Activated CD8-positive, alpha-beta memory T cell treated with anti-CD3 and anti-CD28 coated beads for 4 hours (primary cell): ENCODE data around the gene CFAP97.
"Not testable (repeated sequence)": the region's sequence is repeated elsewhere in the genome, so short reads cannot be mapped to it uniquely, and the experiment has no call there.

Experiments used
- DNase-seq, 2 donors: peaks; one replicate each; pipeline ENCODE4 v3.0.0-alpha.2; 2020; ENCODE audit warnings: low read depth in 2 of 2

The CFAP97 gene

DNA sequence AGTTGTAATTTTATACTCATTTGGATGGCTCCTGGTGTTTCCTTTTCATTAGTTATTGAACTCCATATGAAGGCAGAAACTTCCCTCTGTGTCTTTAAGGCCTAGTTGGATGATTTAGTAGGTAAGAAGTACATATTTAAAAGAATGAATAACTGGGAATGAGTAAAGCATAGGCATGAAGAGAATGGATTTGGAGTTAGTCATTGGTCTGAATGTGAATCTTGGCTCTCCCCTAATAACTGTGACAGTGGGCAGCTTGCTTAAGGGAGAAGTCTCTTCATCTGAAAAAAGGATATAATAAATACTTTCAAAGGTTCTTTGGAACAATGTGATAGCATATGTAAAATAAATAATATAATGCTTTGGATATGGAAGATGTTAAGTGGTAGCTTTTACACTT is 18.8 kb upstream of the CFAP97 start:
- DNase-seq = no peak

DNA sequence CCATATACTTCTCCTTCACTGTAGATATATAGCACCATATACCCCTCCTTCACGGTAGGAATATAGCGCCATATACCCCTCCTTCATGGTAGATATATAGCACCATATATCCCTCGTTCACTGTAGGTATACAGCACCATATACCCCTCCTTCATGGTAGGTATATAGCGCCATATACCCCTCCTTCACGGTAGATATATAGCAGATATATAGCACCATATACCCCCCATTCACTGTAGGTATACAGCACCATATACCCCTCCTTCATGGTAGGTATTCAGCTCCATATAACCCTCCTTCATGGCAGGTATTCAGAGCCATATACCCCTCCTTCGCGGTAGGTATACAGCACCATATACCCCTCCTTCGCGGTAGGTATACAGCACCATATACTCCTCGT is 18.1 kb upstream of the CFAP97 start:
- DNase-seq = no peak

DNA sequence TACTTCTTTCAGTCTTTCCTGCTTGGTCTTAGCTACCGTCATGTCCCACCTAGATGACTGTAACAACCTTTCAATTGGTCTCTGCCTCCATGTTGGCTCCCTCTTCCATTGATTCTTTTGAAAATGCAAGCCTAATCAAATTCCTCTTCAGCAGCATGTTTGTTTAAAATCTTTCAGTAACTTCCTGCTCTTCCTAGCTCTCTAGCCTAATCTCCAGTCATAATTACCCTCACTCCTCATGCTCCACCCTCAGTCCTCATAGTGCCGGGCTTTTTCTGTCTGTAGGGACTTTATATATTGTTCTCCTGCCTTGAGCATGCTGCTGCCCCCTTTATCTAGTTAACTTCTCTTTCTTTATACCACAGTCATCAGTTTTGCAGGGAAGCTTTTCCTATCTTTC is 17.7 kb upstream of the CFAP97 start:
- DNase-seq = no peak

DNA sequence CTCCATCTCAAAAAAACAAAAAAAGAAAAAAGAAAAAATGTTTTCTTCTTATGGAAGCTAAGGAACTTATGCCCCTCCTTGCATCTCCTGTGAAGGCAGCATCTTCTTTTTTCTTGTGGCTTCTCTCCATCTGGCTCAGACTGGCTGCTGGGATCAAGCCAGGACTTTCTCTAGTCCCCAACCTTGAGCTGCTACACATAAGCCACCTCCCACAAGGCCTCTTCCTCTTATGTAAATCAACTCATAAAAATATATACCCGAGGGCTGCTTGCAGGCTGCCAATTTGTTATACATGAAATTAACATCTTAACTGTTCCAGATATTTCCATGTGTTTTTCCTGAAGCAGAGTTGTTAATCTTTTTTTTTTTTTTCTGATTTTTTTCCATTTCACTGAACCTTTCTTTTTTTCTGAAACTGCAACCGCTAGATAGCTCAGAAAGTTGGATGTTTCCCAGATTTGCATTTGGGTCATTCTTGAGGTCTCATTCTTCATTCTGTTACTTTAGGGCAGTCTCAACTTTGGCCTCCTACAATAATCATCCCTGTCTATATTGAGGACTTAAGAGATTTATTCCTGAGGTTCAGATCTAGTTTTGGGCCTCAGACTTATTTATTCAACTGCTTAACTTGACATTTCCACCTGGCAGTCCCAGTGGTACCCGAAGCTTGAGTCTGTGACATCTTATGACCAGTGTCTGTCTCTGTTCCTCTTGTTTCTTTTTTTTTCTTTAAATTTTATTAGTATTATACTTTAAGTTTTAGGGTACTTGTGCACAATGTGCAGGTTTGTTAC is 15.9 kb upstream of the CFAP97 start:
- no peak for DNase-seq

DNA sequence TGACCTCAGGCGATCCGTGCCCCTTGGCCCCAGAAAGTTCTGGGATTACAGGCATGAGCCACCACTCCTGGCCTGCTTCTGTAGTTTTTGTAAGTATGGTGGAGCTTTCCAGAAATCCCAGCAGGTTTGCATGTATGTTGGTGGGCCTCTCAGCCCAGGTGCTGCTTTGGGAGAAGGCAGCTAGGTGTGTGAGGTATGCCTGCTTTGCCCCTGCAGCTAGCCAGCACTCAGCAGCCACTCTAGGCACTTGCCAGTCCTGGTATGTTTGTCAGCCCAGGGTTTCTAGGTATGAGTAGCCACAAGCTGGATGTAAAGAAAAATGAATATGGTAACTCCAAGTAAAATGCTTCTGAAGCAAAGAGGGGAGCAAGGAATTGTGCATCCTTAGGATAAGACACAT is 14.5 kb upstream of the CFAP97 start:
- DNase-seq = no peak

DNA sequence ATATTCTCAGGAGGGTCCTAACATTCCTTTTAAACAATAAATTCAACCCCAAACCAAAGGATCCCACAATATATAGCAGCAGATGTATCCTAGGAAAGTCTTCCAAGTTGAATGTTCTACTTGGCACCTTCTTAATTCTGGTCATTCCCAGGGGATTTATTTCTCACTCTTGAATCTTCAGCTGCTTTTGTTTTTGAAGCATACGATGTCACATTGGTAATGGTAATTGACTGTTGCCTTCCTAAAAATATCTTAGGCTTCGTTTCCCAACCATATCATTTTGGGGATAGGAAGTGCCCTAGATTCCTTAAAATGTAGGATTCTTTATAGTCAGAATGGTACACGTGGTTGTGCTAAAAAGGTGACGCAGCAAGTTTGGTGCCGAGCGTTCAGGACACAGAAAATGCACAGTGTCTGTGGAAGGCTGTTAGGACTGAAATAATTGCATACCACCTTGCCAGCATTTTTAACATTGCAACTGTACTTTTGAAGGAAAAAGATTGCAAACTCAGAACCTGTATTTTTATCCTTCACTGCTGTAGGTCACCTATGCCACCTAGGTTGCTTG is 13.7 kb upstream of the CFAP97 start:
- DNase-seq = no peak

DNA sequence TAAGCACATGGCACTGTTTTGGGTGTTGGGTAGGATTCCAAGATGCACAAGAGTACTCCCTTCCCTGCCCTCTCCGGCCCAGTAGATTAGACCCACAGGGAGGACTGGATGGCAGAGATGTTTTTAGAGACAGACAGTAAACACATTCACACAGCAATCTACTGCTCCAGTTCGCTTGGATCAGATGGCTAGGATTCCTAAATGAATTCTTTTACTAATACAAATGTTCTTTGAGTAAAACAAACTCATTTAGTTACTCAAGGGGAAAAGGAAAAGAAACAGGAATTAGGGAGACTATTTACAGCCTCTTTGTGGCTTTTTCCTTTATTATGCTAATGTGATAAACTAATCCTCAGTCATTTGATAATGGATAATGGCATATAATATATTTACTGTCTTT is 11.5 kb upstream of the CFAP97 start:
- no peak for DNase-seq

DNA sequence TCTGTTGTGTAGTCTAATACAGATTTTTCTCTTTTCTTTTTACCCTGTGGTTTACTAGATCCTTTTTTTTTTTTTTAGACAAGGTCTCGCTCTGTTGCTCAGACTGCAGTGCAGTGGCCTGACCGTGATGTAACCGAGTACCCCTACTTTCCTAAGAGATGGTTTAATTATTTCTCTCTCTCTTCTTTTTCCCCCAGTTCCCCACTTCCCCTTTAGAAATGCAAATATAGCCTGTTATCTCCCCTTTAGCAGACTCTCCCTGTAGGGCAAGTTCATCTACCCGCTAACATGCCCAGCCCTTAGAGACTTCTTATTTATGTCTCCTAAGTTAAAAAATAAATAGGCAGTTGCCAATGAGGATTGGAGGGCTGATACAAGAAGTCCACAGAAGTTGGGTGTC is 10.1 kb upstream of the CFAP97 start:
- no peak for DNase-seq

DNA sequence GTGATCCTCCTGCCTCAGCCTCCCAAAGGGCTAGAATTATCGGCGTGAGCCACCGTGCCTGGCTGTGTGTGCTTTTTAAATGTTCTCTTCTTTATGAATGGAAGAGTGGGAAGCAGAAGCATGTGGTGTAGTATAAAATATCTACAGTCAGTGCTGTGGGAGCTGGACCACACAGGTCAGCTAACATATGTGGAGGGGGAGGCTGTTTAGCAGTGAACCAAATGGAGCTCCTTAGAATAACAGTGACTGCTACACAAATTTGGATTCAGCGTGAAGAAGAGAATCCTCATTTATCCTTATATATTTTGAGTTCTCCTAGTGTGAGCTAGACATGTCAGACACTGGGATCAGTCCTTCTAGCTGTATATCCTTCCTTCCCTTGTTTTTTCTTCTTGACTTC is 8.8 kb upstream of the CFAP97 start:
- DNase-seq = no peak

DNA sequence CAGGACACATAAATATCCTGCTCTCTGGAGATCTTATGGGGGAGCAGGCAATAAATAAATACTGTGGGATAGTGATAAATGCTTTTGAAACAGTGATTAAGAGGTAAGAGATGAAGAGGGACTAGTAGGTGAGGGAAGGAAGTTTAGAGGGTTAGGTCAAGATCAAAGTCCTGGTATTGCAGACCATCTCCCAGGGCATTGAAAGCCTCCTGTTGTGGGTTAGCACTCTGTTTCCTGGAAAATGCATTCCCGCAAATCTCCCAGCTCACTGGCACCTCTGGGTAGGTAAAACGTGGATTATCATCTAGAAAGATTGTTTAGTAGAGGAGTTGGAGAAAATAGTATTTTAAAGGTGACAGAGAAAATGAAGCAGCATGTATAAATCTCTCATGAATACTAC is 7.8 kb upstream of the CFAP97 start:
- DNase-seq = no peak

DNA sequence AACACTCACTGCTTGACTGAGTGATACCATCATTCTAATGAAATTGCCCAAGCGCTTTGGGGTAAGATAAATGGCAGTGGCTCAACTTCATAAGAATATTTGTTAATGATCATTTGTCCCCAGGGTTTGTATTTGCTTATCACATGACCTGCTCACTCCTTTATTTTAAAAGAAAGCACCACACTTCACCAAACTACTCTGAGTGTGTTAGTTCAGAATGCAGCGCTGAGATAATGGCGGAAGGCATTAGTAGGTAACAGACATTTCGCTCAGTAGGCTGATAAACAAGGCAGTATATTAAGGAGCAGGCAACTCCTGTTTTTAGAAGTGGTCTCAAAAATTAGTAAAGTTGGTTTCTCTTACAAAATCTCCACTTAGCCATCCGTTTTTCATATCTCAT is 7.2 kb upstream of the CFAP97 start:
- DNase-seq = no peak

DNA sequence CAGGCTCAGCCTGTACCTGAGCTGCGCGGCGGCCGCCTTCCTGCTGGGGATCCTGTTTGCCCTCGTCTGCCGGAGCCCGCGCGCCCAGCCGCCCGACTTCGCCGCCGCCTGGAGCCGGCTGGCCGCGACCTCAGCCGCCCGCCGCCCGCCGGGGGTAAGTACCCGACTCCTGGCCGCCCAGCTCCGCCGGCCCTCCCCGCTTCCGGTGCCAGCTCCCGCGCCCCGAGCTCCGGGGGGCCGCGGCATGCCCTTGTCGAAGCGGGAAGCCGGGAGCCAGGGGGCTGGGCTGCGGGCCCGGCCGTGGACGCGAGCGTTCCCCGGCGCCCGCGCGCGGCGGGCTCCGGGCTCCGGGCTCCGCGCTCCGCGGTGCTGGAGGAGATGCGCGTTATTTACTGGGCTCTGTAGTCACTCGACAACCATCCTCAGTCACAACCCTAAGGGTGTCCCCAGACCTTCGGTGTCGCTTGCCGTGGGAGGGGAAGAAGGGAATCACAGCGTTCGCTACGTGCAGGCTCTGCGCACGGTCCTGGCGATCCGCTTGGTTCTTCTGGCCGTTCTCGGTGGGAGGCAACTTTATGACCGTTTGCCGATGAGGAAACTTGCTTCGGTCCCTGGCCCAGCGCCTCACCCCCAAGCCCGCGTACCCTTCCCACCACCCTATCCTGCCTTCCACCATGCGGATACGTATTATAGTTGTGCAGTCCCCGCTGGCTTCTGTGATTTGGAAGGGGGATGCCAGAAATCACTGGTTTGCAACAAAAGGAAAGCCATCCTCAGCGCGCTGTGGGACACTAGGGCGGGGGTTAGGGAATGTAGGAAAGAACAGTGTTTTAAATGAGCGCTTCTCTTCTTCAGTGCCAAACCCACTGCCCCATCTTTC is 6.5 kb upstream of the CFAP97 start:
- DNase-seq = peak in 1 of 2 donors; percentile 19

DNA sequence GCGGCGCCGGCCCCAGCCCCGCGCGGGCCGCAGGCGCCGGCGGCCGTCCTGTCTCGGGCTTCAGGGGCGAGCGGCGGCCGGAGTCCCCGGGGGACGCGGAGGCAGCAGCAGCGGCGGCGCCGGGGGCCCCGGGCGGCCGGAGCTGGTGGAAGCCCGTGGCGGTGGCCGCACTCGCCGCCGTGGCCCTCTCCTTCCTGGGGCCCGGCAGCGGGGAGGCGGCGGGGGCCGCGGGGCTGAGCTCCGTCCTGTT is 6.0 kb upstream of the CFAP97 start:
- DNase-seq = not testable (repeated sequence)

DNA sequence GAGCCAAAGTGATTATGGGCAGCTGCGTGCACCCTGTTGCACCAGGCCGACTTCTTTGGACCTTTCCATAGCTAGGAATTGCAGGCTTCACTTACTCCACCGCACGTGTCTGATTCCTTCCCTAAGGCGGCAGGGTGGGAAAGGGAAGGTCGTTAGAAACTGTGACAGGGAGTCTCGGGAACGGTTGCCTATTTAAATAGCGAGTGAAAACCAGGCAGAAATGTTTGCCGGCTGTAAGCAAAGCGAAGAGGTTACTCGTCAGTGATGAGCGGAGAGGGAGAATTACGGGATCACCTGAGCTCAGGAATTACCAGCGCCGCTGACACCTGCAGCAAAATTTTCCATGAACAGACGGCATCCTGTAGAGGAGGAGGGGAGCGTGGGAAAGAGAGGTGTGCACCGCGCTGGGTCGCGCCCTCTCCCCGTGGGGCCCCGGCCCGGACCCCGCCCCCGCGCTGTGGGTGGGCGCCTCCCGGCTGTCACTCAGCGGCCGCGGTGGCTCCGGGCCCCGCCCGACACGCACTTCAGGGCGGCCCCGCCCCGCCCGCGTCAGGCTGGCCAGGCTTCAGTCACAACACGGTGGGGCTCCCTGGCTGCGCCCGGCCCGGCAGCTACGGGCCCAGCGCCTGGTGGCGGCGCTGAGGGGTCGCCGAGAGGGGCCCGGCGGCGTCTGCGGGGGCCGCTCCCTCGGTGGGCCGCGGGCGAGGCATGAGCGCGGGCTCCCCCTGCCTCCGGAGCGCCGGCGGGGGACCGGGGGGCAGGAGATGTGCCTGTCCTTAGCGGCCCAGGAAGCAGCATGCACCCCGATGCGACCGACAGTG is 5.4 kb upstream of the CFAP97 start, which contains the start of gene SNX25:
TSS of gene SNX25 (plus strand) at position 568 of the 821 bp plus-strand sequence. CDS start at position 797, 229 bp downstream.
- DNase-seq = peak; percentile 74 to 77

DNA sequence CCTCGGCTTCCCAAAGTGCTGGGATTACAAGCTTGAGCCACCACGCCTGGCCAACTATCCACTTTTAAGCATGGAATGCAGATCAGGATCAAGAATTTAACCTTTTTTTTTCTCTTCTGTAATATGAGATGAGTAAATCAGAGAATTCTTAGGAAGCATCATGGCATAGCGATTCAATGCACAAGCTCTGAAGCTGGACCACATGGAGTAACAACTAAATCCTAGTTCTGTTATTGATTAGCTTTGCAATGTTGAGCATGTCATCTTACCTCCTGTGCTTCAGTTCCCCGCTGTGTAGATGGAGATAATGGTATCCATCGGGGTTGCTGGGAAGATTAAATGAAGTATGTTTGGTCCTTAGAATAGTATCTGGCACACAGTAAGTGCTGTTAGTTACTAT is 3.7 kb upstream of the CFAP97 start:
- DNase-seq = no peak

DNA sequence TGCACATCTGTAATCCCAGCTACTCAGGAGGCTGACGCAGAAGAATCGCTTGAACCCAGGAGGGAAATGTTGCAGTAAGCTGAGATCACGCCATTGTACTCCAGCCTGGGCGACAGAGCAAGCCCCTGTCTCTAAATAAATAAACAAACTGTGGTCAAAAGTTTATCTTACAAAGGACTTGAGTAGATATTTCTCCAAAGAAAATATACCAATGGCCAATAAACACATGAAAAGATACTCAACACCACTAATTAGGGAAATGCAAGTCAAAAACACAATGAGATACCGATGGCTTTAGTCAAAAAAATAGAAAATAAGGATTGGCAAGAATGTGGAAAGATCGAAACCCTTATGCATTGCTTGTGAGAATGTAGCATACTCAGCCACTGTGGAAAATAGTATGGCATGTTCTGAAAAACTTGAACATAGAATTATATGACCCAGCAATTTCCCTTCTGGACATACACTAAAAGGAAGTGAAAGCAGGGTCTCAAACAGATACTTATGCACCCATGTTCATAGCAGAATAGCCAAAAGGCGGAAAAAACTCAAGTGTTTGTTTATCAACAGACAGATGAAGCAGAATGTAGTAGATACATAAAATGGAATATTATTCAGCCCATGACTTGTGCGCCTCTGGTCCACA is 2.0 kb upstream of the CFAP97 start:
- no peak for DNase-seq

DNA sequence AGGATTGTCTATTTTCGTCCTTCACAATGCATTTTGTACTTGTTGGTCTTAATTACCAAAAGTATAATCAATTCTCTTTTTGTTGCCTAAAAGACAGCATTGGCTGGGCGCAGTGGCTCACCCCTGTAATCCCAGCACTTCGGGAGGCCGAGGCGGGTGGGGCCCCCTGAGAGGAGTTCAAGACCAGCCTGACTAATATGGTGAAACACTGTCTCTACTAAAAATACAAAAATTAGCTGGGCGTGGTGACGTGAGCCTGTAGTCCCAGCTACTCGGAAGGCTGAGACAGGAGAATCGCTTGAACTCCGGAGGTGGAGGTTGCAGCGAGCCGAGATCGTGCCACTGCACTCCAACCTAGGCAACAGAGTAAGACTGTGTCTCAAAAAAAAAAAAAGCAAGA is 1.3 kb upstream of the CFAP97 start:
- DNase-seq = not testable (repeated sequence)

DNA sequence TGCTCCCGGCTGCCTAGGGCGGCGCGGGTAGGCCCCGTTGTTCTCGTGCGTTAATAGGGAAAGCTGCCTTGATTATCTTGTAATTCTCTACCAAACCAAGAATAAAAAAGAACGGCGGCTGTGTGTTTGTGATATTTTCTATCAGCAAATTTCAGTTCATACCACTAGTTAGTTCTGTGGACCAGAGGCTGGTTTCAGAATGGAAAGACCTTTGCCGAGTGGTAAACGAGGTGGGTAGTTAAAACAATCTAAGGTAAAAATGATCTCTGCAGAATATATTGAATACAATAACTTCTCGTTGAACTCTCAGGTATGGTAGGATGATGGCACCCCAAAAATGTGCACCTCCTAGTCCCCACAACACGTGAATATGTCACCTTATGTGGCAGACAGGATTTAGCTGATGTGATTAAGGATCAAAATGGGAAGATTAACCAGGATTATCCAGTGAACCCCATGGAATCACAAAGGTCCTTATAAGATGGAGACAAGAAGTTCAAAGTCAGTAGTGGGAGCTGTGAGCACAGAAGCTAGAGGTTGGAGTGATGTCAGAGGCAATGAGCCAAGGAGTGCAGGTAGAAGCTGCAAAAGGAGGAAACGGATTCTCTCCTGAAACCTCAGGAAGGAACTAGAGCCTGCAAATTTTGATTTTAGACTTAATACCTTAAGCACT is 574 bp upstream of the CFAP97 start:
- no peak for DNase-seq

DNA sequence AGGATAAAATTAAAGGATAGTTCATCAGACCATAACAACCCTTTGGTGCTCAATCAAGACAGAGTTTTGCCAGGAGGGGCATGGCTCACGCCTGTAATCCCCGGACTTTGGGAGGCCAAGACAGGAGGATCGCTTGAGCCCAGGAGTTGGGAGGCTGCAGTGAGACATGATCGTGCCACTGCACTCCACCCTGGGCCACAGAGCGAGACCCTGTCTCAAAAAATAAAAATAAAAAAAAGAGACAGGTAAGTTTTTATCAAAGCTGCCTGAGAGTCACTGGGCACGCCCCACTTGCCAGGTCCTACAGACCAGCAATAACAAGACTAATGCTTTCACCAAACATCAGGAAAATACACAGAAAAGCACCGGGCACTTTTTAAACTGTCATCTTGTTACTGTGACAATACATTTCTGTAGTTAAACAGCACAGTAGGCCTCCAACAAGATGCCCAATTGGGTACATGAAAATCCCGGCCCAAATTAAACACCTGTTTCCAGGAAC is 765 bp downstream of the CFAP97 start:
- DNase-seq = no peak
